Measurements from ENCODE around the gene TSHZ2.

GRCh38 chr20:53078761-53079160 is 106.6 kb downstream of the TSHZ2 start:
- TF ChIP-seq CTCF (IDR thresholded peaks at IDR 0.05 in 4 of 5, conservative IDR thresholded peaks at IDR 0.05 in 1 of 5) (no peak), POLR2A (IDR thresholded peaks at IDR 0.05) (no peak)
